ENCODE measurements around the gene AMOTL1. TPM values are rescaled to one million over a fixed set of nuclear protein-coding genes. Genes with fewer than 3 reads are reported as not detected.

AMOTL1 gene
- total and polyA plus RNA-seq, 8 donors = 5.0 to 46.3 (median 14.8) TPM

DNA sequence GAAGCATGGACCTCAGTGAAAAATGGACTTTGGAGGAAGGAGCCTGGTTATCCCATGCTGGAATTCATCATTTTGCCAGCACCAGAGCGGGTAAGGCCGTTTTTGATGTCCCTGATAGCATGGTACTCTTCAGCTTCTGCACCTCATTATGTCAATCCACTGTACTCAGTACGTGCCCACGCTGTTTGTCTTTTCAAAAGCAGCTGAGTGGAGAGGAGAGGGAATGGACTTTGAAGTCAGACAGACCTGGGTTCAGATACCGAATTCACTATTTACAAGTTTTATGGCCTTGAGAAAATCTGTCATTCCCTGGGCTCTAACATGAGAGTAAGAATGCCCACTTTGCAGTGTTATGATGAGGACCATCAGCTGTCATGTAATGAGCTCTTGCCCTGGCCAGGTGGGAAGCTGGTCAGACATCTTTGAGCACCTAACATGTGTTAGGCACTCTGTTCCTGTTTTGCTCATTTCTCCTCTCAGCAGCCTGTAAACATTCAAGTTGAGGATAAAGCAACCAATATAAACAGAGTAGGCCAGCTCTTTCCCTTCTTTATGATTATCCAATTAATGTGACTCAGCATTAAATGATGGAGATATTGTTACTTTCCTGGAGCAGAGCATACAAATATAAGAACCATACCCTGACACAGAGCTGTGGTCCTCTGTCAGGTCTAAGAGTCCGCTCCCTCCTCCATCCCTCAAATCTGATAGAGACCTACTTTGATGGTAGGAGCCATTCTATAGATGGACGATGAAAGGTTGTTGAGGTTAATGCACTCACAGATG, 39.0 kb upstream of the AMOTL1 start:
- no peak for DNase-seq
- 85 to 89% (median 87%) methylated on average over 7 of the region's 7 CpGs for WGBS, 5 donors
- Histone ChIP-seq H3K4me3 (no peak overlapping the region), H3K27ac (no peak overlapping the region), H3K9me3 (no peaks in the 10 kb centered on the region), H3K36me3 (no peaks in the 10 kb centered on the region), H3K4me1 (peaks cover 0 to 15% (median 5%) of the 10 kb centered on the region in 4 donors), H3K27me3 (no peaks in the 10 kb centered on the region)
- TF ChIP-seq, protein P1, sequence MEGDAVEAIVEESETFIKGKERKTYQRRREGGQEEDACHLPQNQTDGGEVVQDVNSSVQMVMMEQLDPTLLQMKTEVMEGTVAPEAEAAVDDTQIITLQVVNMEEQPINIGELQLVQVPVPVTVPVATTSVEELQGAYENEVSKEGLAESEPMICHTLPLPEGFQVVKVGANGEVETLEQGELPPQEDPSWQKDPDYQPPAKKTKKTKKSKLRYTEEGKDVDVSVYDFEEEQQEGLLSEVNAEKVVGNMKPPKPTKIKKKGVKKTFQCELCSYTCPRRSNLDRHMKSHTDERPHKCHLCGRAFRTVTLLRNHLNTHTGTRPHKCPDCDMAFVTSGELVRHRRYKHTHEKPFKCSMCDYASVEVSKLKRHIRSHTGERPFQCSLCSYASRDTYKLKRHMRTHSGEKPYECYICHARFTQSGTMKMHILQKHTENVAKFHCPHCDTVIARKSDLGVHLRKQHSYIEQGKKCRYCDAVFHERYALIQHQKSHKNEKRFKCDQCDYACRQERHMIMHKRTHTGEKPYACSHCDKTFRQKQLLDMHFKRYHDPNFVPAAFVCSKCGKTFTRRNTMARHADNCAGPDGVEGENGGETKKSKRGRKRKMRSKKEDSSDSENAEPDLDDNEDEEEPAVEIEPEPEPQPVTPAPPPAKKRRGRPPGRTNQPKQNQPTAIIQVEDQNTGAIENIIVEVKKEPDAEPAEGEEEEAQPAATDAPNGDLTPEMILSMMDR (IDR thresholded peaks at IDR 0.05) = no peak
- TF ChIP-seq POLR2AphosphoS5 (IDR thresholded peaks at IDR 0.05) (no peak), POLR2A (IDR thresholded peaks at IDR 0.05) (no peak), EP300 (IDR thresholded peaks at IDR 0.05) (no peak)
- intact Hi-C loops (cut with DNase I; ENCODE audit: low total_unique reads) = no loop called here

DNA sequence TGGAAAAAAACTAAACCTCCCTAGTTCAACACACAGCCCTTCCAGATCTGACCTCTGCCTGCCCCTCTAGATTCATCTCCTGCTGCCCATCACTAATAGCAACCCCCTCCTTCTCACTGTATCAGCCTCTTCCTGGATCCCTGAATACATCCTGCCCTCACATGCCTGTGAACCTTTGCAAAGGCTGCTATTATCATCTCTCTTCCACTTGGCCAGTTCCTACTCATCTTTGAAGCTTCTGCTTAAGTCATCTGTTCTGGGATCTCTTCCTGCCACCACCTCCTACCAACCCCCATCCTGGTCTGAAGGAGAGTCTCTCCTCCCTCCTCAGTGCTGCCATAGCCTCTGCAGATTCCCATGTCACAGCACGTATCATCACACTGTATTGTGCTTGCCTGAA, 38.0 kb upstream of the AMOTL1 start:
- 84 to 100% (median 88%) methylated on average over 1 of the region's 1 CpG for WGBS, 5 donors
- intact Hi-C loops (cut with DNase I; ENCODE audit: low total_unique reads) = loop anchor here (10.0 kb wide), 1 partner anchor 105 kb away; no protein-coding TSS in a partner anchor
- TF ChIP-seq POLR2A (IDR thresholded peaks at IDR 0.05) (no peak), POLR2AphosphoS5 (IDR thresholded peaks at IDR 0.05) (no peak), EP300 (IDR thresholded peaks at IDR 0.05) (no peak)
- TF ChIP-seq, protein P1 (IDR thresholded peaks at IDR 0.05) = no peak
- Histone ChIP-seq H3K27me3 (no peaks in the 10 kb centered on the region), H3K9me3 (no peaks in the 10 kb centered on the region), H3K4me3 (no peak overlapping the region), H3K36me3 (no peaks in the 10 kb centered on the region), H3K27ac (no peak overlapping the region), H3K4me1 (peaks cover 0 to 15% (median 5%) of the 10 kb centered on the region in 4 donors)
- DNase-seq = no peak

DNA sequence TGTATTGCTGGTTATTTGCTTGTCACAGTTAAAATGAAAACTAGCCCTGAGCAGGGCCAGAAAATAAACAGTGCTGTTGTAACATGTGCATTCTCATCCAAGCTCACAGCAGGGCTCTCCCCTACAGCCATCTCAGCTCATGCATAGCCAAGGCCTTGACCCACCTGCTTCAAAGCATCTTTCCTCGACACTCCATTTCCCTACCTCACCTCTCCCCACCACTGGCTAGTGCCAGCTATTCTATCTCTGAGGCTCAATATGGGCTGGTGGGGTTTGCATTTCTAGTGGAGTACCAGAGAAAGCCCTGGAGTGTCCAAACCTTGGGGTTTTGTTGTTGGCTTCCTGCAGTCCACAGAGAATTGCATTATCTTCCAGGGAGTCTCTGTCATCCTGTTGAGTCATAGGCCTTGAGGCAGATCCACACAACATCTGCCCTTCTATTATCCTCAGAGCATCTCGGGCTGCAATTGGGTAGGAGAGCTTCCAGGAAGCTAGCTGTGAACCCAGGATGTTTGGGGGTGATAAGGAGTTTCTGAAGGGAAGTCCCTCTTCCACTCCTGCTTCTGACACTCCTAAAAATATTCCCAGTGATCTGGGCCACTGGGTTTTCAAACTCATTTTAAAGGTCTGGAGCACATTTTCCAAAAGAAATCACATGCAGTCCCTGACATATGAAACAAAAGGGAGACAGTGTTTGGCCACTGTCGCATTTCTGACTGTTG, 36.1 kb upstream of the AMOTL1 start:
- H3K4me3 ChIP-seq = no peak overlapping the region
- peak overlapping the region in 4 of 5 donors; percentile 55 to 66 (median 59) for H3K27ac ChIP-seq
- TF ChIP-seq EP300 (IDR thresholded peaks at IDR 0.05) (no peak), POLR2AphosphoS5 (IDR thresholded peaks at IDR 0.05) (no peak), POLR2A (IDR thresholded peaks at IDR 0.05) (no peak)
- TF ChIP-seq, protein P1 (IDR thresholded peaks at IDR 0.05) = no peak
- no peaks in the 10 kb centered on the region for H3K9me3 ChIP-seq
- H3K27me3 ChIP-seq = no peaks in the 10 kb centered on the region
- WGBS, 5 donors = 58 to 76% (median 70%) methylated on average over 3 of the region's 3 CpGs
- intact Hi-C loops (cut with DNase I; ENCODE audit: low total_unique reads) = loop anchor here (10.0 kb wide), 1 partner anchor 107 kb away; no protein-coding TSS in a partner anchor
- no peaks in the 10 kb centered on the region for H3K36me3 ChIP-seq
- peaks cover 0 to 19% (median 6%) of the 10 kb centered on the region in 4 donors for H3K4me1 ChIP-seq
- DNase-seq = no peak

DNA sequence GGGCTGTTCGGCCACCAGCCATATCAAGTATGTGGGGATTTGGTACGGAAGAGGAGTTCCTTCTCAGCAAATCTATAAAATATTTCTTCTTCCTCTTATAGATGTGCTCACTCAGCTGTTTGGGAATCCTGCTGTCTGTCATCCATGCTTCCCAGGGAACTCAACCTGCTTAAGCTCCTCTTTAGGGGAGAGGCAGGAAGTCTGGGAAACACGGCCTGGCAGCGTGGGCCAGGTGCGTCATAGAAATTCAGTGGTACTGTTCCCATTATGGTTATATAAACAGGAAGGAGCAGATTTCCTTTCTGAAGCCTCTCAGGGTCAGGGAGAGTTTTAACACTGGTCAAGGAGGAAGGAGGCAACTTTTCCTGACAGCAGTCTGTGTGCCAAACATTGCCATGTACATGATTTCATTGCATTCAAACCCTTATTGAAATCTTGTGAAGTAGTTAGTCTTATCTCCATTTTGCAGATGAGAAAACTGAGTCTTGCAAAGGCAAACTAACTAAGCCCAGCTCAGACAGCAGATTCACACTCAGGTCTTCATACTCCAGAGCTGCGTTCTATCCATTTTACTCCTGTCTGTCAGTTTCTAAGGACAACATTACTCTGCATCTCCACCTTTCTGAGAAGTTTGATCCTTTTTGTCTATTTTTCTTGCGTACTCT, 35.4 kb upstream of the AMOTL1 start:
- 68 to 75% (median 73%) methylated on average over 7 of the region's 7 CpGs for WGBS, 5 donors
- no peaks in the 10 kb centered on the region for H3K27me3 ChIP-seq
- H3K4me1 ChIP-seq = peaks cover 0 to 26% (median 9%) of the 10 kb centered on the region in 4 donors
- H3K4me3 ChIP-seq = no peak overlapping the region
- H3K9me3 ChIP-seq = no peaks in the 10 kb centered on the region
- no peak for TF ChIP-seq EP300 (IDR thresholded peaks at IDR 0.05)
- TF ChIP-seq, protein P1 (IDR thresholded peaks at IDR 0.05) = no peak
- TF ChIP-seq POLR2A (IDR thresholded peaks at IDR 0.05) = no peak
- no peak for TF ChIP-seq POLR2AphosphoS5 (IDR thresholded peaks at IDR 0.05)
- DNase-seq = peak in 1 of 2 donors; percentile 59
- intact Hi-C loops (cut with DNase I; ENCODE audit: low total_unique reads) = loop anchor here (10.0 kb wide), 1 partner anchor 108 kb away; no protein-coding TSS in a partner anchor
- H3K27ac ChIP-seq = peak overlapping the region in 4 of 5 donors; percentile 55 to 66 (median 59)
- no peaks in the 10 kb centered on the region for H3K36me3 ChIP-seq

Data from stomach (tissue), 9 donors.